ENCODE data around the gene SCARF2. TPM values are rescaled to one million over a fixed set of nuclear protein-coding genes. Genes with fewer than 3 reads are reported as not detected.
"Not testable (repeated sequence)": the region's sequence is repeated elsewhere in the genome, so short reads cannot be mapped to it uniquely, and the experiment has no call there.

SCARF2 gene
- total RNA-seq, 4 donors from 2014 or later, result 9.4 to 17.9 (median 12.3) TPM

DNA sequence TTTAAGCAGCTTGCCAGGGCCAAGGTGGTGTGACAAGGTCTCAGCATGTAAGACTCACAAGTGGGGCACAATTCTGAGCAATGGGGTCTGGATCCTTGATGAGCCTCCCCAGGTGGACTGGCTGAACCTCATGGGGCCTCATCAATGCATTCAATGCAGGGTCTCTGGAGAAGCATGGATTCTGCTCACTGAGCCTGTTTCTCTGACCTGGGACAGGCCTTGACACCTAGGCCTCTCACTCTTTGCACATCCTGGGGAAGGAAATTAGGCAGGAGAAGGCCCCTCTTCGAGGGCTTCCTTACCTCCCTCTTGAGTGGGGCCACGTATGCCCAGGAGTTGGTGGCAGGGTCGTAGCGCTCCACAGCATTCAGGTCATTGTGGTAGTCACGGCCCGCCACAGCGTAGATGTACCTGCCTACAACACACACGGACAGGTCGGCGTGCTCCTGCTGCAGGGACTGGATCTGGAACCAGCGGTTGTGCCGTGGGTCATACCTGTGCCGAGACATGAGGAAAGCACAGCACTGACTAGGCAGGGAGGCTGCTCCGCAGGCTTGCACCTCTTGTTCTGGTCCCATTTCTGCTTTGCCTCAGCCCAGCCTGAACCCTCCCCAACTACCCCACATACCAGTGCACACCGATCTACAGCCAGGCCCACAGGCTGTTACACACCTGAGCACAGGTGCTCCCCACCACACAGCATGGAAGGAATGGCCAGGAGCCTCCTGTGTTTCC, 20.0 kb upstream of the SCARF2 start:
- ATAC-seq (ENCODE audit: low FRiP score) (no peak), DNase-seq (ENCODE audit: low spot score) (no peak)
- TF ChIP-seq, protein P1, sequence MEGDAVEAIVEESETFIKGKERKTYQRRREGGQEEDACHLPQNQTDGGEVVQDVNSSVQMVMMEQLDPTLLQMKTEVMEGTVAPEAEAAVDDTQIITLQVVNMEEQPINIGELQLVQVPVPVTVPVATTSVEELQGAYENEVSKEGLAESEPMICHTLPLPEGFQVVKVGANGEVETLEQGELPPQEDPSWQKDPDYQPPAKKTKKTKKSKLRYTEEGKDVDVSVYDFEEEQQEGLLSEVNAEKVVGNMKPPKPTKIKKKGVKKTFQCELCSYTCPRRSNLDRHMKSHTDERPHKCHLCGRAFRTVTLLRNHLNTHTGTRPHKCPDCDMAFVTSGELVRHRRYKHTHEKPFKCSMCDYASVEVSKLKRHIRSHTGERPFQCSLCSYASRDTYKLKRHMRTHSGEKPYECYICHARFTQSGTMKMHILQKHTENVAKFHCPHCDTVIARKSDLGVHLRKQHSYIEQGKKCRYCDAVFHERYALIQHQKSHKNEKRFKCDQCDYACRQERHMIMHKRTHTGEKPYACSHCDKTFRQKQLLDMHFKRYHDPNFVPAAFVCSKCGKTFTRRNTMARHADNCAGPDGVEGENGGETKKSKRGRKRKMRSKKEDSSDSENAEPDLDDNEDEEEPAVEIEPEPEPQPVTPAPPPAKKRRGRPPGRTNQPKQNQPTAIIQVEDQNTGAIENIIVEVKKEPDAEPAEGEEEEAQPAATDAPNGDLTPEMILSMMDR (IDR thresholded peaks at IDR 0.05), result no peak

DNA sequence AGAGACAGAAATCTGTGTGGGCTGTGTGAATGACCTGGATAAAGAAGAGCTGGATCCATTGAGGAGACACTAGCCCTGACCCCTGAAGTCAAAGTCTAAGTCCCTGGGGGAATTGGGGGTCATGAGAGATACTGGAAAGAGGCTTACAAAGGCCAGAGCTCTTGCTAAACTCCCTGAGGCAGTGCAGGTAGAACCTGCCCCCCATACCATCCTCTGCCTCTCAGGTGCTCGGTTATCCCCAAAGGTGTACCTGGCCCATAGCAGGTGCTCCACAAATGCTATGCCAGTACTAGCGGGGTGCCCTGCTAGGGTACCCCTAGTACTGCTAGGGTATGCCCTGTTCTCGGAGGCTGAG, 19.1 kb upstream of the SCARF2 start:
- TF ChIP-seq, protein P1 (IDR thresholded peaks at IDR 0.05), result no peak
- DNase-seq (ENCODE audit: low spot score) (no peak), ATAC-seq (ENCODE audit: low FRiP score) (no peak)

DNA sequence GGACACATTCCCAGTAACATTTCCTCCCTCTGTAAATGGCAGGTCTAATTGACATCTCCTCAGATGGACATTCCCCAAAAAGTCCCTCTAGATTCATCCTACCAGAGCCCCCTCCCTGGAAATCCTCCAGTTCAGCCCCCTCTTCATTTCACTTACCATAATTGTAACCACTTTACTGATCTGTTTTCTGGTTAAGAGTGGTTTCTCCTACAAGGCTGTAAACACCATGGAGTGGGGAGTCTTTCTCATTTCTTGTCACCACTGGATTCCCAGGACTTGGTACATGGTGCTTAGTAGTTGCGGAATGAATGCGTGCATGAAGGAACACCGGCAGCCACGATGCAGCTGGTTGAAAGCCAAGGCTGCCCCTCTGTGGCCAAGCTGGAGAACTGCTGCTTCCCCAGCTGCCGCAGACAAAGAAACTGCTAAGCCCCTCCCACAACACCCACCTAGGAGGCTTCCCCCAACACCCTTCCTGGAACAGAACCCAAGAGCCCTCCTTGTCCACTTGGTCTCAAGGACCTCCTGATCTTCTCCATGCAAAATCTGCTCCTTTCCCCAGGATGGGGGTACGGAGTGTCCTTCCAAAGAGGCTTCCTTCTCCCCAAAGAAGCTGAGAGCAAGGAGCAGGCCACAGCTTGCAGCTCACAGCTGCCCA, 18.6 kb upstream of the SCARF2 start:
- TF ChIP-seq, protein P1 (IDR thresholded peaks at IDR 0.05), result peak in 1 of 3 donors; percentile 63
- ATAC-seq (ENCODE audit: low FRiP score) (peak; percentile 80), DNase-seq (ENCODE audit: low spot score) (no peak)

DNA sequence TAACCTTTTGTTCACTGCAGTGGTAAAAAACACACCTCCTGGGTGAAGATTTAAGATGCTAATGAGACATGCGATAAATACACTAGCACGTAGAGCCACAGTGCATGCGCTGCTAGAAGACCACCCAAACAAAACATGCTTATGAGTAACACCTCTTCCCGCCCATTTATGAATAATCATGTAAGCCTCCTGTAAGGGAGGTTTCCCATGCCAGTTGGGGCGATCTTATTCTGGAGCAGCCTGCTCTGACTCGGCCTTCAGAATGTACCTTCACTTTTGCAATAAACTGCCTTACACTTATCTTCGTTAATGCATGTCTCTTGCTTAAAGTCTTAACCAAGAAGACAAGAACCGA, 18.1 kb upstream of the SCARF2 start:
- ATAC-seq (ENCODE audit: low FRiP score) (no peak), DNase-seq (ENCODE audit: low spot score) (no peak)
- TF ChIP-seq, protein P1 (IDR thresholded peaks at IDR 0.05), result no peak

DNA sequence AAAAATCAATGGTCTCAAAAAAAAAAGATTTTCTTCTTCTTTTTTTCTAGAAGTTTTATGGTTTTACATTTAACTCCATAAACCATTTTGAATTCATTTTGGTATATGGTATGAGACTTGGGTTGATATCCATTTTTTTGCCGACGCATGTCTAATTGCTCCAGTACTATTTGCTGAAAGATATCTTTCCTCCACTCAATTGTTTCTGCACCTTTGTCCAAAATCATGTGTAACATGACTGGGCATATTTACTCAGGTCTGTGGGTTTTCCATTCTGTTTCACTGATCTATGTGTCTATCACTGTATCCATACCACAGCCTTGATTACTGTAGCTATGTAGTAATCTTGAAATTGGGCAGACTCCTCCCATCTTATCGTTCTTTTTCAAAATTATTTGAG, 15.6 kb upstream of the SCARF2 start:
- ATAC-seq (ENCODE audit: low FRiP score) (no peak), DNase-seq (ENCODE audit: low spot score) (no peak)
- TF ChIP-seq, protein P1 (IDR thresholded peaks at IDR 0.05), result no peak

DNA sequence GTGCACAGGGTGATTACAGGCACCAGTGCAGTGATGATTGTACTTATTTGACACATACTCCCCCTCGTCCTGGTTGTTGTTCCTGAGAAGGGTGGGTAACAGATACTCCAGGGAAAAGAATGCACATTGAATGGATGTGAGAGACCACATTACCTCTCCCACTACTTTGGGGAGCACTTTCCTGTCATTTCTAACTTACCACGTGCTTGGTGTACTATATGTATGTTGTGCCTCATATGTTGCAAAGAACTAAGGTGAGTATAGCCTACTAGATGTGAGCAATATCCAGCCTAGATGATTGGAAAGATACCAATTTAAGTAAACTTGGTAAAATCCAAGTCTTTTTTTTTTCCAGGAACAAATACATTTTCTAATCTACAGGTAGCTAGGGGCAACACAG, 14.3 kb upstream of the SCARF2 start:
- ATAC-seq (ENCODE audit: low FRiP score), result no peak
- TF ChIP-seq, protein P1 (IDR thresholded peaks at IDR 0.05), result no peak
- DNase-seq (ENCODE audit: low spot score), result no peak

DNA sequence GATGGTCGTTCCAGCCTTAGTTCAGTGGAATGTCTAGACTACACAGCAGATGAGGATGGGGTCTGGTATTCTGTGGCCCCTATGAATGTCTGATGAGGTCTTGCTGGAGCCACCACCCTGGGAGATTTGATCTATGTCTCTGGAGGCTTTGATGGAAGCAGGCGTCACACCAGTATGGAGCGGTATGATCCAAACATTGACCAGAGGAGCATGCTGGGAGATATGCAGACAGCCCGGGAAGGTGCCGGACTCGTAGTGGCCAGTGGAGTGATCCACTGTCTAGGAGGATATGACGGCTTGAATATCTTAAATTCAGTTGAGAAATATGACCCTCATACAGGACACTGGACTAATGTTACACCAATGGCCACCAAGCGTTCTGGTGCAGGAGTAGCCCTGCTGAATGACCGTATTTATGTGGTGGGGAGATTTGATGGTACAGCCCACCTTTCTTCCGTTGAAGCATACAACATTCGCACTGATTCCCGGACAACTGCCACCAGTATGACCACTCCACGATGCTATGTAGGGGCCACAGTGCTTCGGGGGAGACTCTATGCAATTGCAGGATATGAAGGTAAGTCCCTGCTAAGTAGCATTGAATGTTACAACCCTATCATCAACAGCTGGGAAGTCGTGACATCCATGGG, 13.6 kb upstream of the SCARF2 start:
- not testable (repeated sequence) for DNase-seq (ENCODE audit: low spot score); ATAC-seq (ENCODE audit: low FRiP score)
